ENCODE data around the gene GLUL.
"Not testable (repeated sequence)": the region's sequence is repeated elsewhere in the genome, so short reads cannot be mapped to it uniquely, and the experiment has no call there.

The GLUL gene

DNA sequence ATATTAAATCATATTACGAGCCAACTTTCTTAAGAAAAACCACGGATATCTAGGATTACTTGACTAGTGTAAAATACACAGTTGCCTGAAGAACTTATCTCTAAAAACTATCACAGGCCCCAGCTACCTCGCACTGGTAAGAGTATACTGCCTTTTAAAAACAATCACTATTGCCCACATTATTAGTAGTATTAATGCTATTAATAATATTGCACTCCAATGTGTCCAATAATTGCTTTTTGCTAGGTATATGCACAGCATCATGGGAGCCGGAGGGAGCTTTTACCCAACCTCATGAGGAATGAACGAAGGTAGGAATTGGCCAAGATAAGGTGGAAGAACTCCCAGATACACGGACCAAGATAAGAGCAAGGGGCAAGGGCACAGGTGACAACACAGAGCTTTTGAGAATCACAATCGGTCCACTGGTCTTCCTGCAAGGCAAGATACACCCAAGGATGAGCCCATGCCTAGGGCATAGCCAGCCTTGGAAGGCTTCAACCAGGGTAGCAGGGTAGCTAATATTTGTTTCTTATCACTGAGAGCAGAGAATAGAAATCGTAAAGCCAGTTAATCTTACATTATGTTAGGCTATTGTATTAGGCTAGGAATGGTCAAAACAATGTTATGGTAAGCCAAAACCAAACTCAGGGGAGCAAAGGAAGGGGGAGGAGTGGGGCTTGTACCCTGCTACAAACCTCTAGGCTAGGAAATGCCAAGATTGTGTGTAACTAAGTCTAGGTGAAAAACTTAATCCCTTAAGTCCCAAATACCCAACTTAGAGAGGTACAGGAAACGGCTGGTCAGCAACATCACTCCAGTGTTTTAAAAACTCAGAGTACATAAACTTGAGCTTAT is 9.4 kb downstream of the GLUL start:
- H3K27ac ChIP-seq: no peak overlapping the region
- no peak overlapping the region for H3K4me3 ChIP-seq
- TF ChIP-seq, protein P1, sequence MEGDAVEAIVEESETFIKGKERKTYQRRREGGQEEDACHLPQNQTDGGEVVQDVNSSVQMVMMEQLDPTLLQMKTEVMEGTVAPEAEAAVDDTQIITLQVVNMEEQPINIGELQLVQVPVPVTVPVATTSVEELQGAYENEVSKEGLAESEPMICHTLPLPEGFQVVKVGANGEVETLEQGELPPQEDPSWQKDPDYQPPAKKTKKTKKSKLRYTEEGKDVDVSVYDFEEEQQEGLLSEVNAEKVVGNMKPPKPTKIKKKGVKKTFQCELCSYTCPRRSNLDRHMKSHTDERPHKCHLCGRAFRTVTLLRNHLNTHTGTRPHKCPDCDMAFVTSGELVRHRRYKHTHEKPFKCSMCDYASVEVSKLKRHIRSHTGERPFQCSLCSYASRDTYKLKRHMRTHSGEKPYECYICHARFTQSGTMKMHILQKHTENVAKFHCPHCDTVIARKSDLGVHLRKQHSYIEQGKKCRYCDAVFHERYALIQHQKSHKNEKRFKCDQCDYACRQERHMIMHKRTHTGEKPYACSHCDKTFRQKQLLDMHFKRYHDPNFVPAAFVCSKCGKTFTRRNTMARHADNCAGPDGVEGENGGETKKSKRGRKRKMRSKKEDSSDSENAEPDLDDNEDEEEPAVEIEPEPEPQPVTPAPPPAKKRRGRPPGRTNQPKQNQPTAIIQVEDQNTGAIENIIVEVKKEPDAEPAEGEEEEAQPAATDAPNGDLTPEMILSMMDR (IDR thresholded peaks at IDR 0.05): no peak
- no peak for DNase-seq (ENCODE audit: low spot score)

DNA sequence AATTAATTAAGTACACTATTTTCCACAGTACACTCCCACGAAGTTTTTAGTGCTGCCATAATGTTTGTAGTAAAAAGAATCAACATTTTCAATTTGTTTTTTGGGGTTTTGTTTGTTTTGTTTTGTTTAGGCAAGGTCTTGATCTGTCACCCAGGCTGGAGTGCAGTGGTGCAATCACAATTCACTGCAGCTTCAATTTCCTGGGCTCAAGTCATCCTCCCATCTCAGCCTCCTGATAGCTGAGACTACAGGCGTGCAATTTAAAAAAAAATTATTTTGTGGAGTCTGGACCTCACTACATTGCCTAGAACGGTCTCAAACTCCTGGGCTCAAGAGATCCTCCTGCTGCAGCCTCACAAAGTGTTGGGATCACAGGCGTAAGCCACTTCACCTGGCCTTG is 11.4 kb downstream of the GLUL start:
- no peak overlapping the region for H3K27ac ChIP-seq
- TF ChIP-seq, protein P1 (IDR thresholded peaks at IDR 0.05): no peak
- no peak for DNase-seq (ENCODE audit: low spot score)
- no peak overlapping the region for H3K4me3 ChIP-seq

DNA sequence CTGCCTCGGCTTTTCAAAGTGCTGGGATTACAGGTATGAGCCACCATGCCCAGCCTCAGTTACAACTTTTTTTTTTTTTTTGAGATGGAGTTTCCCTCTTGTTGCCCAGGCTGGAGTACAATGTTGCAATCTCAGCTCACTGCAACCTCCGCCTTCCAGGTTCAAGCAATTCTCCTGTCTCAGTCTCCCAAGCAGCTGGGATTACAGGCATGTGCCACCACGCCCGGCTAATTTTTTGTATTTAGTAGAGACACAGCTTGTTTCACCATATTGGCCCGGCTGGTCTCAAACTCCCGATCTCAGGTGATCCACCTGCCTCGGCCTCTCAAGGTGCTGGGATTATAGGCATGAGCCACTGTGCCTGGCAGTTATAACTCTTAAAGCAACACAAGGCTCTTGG is 11.8 kb downstream of the GLUL start:
- H3K27ac ChIP-seq; DNase-seq (ENCODE audit: low spot score); H3K4me3 ChIP-seq: not testable (repeated sequence)

DNA sequence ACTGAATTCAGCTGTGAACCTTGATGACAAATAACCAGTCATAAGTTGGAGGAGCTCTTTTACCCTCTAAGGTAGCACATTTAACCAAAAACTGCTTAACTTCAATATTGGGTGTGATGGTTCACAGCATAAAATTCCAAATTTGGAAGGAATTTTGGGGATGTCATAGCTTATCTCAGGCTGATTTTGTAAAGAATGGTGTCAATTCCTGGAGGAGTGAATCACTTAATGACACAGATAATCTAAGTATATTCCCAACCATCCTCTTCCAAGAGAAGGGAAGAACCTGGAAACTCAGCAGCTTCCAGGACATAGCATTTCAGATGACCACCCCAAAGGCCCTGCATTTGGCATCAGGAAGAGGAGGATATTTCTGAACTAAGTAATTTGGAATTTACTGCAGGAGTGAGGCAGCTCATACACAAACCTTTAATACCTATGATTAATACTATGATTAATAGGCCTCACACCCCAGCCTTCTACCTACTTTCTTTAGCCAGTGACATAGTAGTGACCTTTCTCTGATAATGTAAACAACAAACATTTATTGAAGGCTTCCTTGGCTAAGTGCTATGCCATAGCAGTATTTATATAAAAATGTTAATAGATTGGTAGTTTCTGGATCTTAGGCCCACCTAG is 14.5 kb downstream of the GLUL start:
- Histone ChIP-seq H3K4me3 (no peak overlapping the region), H3K27ac (no peak overlapping the region)
- TF ChIP-seq, protein P1 (IDR thresholded peaks at IDR 0.05): no peak
- no peak for DNase-seq (ENCODE audit: low spot score)

DNA sequence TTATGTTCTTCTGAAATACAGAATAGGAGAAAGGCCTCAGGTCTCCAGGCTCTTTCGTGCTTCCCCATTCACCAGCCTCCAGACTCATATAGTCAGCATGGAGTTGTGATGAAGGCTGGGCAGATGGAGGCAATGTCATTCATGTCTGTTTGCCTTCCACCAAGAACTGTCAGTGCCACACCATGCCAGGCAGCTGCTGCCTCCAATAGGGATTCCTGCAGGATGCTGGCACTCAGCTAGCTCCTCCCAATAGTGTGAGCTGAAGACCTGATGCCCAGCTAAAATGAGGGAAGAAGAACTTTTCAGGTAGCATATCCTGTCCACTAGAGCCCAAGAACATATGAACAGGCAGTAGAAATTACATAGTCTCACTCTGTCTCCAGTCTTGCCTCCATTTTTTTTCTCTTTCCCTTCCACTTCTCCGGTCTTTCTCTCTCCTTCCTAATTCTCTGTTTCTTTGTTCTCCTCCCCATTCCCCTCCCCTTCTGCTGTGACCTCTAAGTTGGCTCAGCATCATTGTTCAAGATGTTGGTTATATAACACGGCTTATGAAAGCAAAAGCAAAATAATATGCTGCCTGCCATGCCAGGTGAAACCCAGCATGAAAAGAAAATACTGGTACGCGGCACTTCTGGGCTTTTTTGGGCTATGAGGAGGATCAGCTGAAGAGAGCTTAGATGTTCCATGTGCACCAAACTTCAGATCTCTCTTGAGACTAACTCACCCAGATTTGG is 17.3 kb downstream of the GLUL start:
- Histone ChIP-seq H3K27ac (no peak overlapping the region), H3K4me3 (no peak overlapping the region)
- TF ChIP-seq, protein P1 (IDR thresholded peaks at IDR 0.05): no peak
- no peak for DNase-seq (ENCODE audit: low spot score)

DNA sequence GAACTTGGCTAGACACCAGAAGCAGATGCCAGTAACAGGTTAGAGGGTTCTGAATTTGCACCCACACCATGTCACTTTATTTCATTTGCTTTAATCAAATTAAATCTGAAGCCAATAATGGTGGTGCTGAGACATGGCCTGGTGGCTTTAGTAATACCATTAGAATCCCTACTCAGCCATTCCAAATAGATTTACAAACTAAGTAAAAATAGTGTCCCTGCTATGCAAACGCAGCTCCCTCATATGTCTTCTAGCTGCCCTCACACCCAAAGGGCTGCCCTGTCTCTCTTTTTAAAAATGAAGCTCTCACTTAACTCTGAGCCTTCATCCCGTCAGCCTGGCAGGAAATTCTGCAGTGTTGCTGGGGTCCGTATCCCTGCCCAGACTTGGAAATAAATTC is 21.1 kb downstream of the GLUL start:
- TF ChIP-seq, protein P1 (IDR thresholded peaks at IDR 0.05): no peak
- Histone ChIP-seq H3K27ac (no peak overlapping the region), H3K4me3 (no peak overlapping the region)
- no peak for DNase-seq (ENCODE audit: low spot score)

DNA sequence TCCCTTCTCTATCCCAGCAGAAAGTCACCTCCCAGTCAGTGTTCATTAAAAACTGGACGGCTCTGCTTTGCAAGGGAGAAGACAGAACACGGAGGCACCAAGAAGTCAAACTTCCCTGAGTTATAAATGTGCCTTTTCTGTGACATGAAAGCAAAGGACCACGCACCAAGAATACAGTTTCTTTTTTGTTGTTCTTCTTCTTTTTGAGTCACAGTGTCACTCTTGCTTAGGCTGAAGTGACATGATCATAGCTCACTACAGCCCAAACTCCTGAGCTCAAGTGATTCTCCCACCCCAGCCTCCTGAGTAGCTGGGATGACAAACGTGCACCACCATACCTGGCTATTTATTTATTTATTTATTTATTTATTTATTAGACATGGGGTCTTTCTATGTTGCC is 22.7 kb downstream of the GLUL start:
- Histone ChIP-seq H3K4me3 (no peak overlapping the region), H3K27ac (no peak overlapping the region)
- TF ChIP-seq, protein P1 (IDR thresholded peaks at IDR 0.05): no peak
- no peak for DNase-seq (ENCODE audit: low spot score)
